Measurements from ENCODE around the gene PACSIN2.
A peak's percentile ranks its signal among the peaks of the same experiment; 100 is the strongest.

DNA sequence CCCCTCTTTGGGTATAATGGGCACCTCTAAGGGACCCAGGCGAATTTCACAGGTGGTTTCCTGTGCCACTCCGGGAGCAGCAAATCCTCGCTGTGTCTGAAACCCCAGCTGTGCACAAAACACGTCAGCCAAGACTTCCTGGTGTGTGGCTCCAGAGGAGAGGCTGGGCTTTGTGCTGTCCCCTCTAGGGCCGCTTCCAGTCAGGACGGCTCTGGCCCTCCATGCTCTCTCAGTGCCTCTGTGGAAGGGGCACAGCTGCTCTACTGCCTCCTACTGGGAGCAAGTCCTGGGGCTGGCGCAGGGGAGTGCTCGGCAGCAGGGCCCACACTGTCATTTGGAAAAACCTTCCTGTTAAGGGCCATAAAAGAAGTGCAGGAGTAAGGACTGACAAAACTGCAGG is 134.1 kb downstream of the PACSIN2 start:
- TF ChIP-seq POLR2A (IDR thresholded peaks at IDR 0.05; ENCODE audit: low read length) = no peak
- no peak for TF ChIP-seq EHMT2 (IDR thresholded peaks at IDR 0.05; ENCODE audit: low read depth)
- no peak for TF ChIP-seq REST (IDR thresholded peaks at IDR 0.05)
- TF ChIP-seq CTCF (IDR thresholded peaks at IDR 0.05) = peak; percentile 17; the same call in 1 of the 3 replicates
- TF ChIP-seq CBX2 (IDR thresholded peaks at IDR 0.05; ENCODE audit: borderline replicate concordance, low read depth) = no peak
- no peak for TF ChIP-seq RFX5 (IDR thresholded peaks at IDR 0.05)
- TF ChIP-seq RCOR1 (IDR thresholded peaks at IDR 0.05; ENCODE audit: low read depth, low read length) = no peak
- TF ChIP-seq CHD2 (IDR thresholded peaks at IDR 0.05; ENCODE audit: low read length, partially characterized antibody) = no peak
- no peak for TF ChIP-seq KDM5A (IDR thresholded peaks at IDR 0.05)
- no peak for TF ChIP-seq FOSL2 (IDR thresholded peaks at IDR 0.05)
- TF ChIP-seq FOSL2 (CRISPR knock-in tag; IDR thresholded peaks at IDR 0.05) = no peak
- TF ChIP-seq RAD21 (conservative IDR thresholded peaks at IDR 0.05 in 1 of 2, IDR thresholded peaks at IDR 0.05 in 1 of 2) = no peak
- no peak for TF ChIP-seq POLR2AphosphoS2 (conservative IDR thresholded peaks at IDR 0.05; ENCODE audit: low read length)
- no peak for TF ChIP-seq SMC3 (IDR thresholded peaks at IDR 0.05)
- TF ChIP-seq JUN (IDR thresholded peaks at IDR 0.05) = no peak

All from A549 (cell line).